H1 (cell line): Measurements from ENCODE around the gene PDZRN4. TPM values are rescaled to one million over a fixed set of nuclear protein-coding genes. Genes with fewer than 3 reads are reported as not detected.

ENCODE experiments used
- CTCF ChIA-PET: fragments of 300-600 bp; sonication (Branson Sonifier 250); formaldehyde crosslinking; loops from one replicate; lab custom pipeline; 2021; ENCODE audit not compliant: partially characterized antibody; lab: Charles Lee
- POLR2A ChIA-PET: fragments of 300-600 bp; sonication (Branson Sonifier 250); formaldehyde crosslinking; loops from one replicate; lab custom pipeline; 2021; ENCODE audit warnings: inconsistent platforms; ENCODE audit not compliant: partially characterized antibody; lab: Charles Lee
- DNase-seq, 2 experiments: peaks; one replicate each; pipeline versions ENCODE4 v3.0.0 to v3.0.0-alpha.2; 2010 to 2022; ENCODE audit warnings: low spot score in 2 of 2, low read depth in 1 of 2, mixed read lengths in 1 of 2
- FAIRE-seq: peaks from 2 replicates; lab custom pipeline; 2011; peaks lifted over from hg19 to GRCh38; lab: Jason Lieb, UNC
- H2AFZ ChIP-seq: 2 replicates; pipeline ENCODE4 v1.8.1; 2012; ENCODE audit warnings: low read length, inconsistent platforms
- H2AK5ac ChIP-seq: 2 replicates; pipeline ENCODE4 v1.6.1; 2013; ENCODE audit warnings: low read depth, low read length
- H2BK120ac ChIP-seq: replicated peaks from 2 replicates; pipeline ENCODE3; 2013; ENCODE audit warnings: low read depth, low read length, inconsistent platforms
- H2BK12ac ChIP-seq: 2 replicates; pipeline ENCODE4 v1.6.1; 2013; ENCODE audit warnings: low read depth, low read length
- H2BK15ac ChIP-seq: 2 replicates; pipeline ENCODE4 v1.6.1; 2013; ENCODE audit warnings: low read length
- H2BK20ac ChIP-seq: 2 replicates; pipeline ENCODE4 v1.6.1; 2013; ENCODE audit warnings: low read length
- H2BK5ac ChIP-seq: 2 replicates; pipeline ENCODE4 v1.6.1; 2013; ENCODE audit warnings: low read depth, low read length
- H3K14ac ChIP-seq: 2 replicates; pipeline ENCODE4 v1.6.1; 2013; ENCODE audit warnings: inconsistent platforms; ENCODE audit not compliant: insufficient read length
- H3K18ac ChIP-seq: 2 replicates; pipeline ENCODE4 v1.6.1; 2013; ENCODE audit warnings: low read length; ENCODE audit errors: extremely low read depth
- H3K23ac ChIP-seq: 2 replicates; pipeline ENCODE4 v1.6.1; 2013; ENCODE audit warnings: inconsistent platforms; ENCODE audit not compliant: insufficient read length
- H3K23me2 ChIP-seq: 2 replicates; pipeline ENCODE4 v1.6.1; 2013; ENCODE audit warnings: low read depth, low read length
- H3K27ac ChIP-seq: 2 replicates; pipeline ENCODE4 v1.6.1; 2011; ENCODE audit warnings: low read depth, low read length, inconsistent platforms
- H3K27me3 ChIP-seq, 4 experiments: replicated peaks in 1 of 4; 1 replicate in 1 of 4; 2 replicates in 3 of 4; pipeline versions ENCODE4 v1.6.1 to v1.8.1; 2011 to 2013; ENCODE audit warnings: low read length in 3 of 4, mild to moderate bottlenecking in 3 of 4, inconsistent platforms in 2 of 4, mixed read lengths in 2 of 4, moderate library complexity in 1 of 4; ENCODE audit not compliant: control insufficient read depth in 3 of 4, insufficient read depth in 3 of 4; ENCODE audit errors: extremely low read depth in 1 of 4
- H3K36me3 ChIP-seq, 4 experiments: 2 replicates each; pipeline versions ENCODE4 v1.6.1 to v1.8.1; 2011 to 2013; ENCODE audit warnings: mild to moderate bottlenecking in 4 of 4, low read length in 3 of 4, moderate library complexity in 2 of 4, control low read depth in 1 of 4, inconsistent platforms in 1 of 4; ENCODE audit not compliant: insufficient read depth in 4 of 4, control insufficient read depth in 2 of 4
- H3K4ac ChIP-seq: replicated peaks from 2 replicates; pipeline ENCODE3; 2013; ENCODE audit warnings: low read length, low read depth, mixed read lengths, inconsistent platforms; ENCODE audit not compliant: insufficient read length
- H3K4me1 ChIP-seq, 4 experiments: replicated peaks in 1 of 4; 1 replicate in 1 of 4; 2 replicates in 3 of 4; pipeline versions ENCODE4 v1.6.1 to v1.8.1; 2011 to 2013; ENCODE audit warnings: low read length in 3 of 4, inconsistent platforms in 2 of 4, mixed read lengths in 1 of 4; ENCODE audit not compliant: insufficient read depth in 4 of 4, control insufficient read depth in 3 of 4
- H3K4me2 ChIP-seq, 2 experiments: 2 replicates each; pipeline versions ENCODE4 v1.6.1 to v1.8.1; 2011 to 2013; ENCODE audit warnings: low read depth in 2 of 2, low read length in 2 of 2, control low read depth in 1 of 2, inconsistent platforms in 1 of 2, mild to moderate bottlenecking in 1 of 2; ENCODE audit not compliant: insufficient read depth in 1 of 2
- H3K4me3 ChIP-seq, 4 experiments: fragments of 200-600, 300-600 bp in 1 of 4; sonication (generic), shearing (Covaris generic), sonication (Bioruptor Twin) in 1 of 4; 2 replicates each; pipeline versions ENCODE4 v1.5.1 to v1.8.1; 2011 to 2016; ENCODE audit warnings: low read length in 4 of 4, low read depth in 3 of 4, control low read depth in 2 of 4, inconsistent platforms in 2 of 4, mild to moderate bottlenecking in 2 of 4, mixed read lengths in 1 of 4, moderate library complexity in 1 of 4; ENCODE audit not compliant: insufficient read depth in 2 of 4; ENCODE audit errors: extremely low read depth in 1 of 4
- H3K56ac ChIP-seq: replicated peaks from 2 replicates; pipeline ENCODE3; 2013; ENCODE audit warnings: low read depth, mild to moderate bottlenecking, mixed read lengths, low read length, inconsistent platforms; ENCODE audit not compliant: insufficient read length
- H3K79me1 ChIP-seq: 2 replicates; pipeline ENCODE4 v1.6.1; 2013; ENCODE audit warnings: low read depth, low read length, control low read depth
- H3K79me2 ChIP-seq, 2 experiments: 2 replicates each; pipeline versions ENCODE4 v1.6.1 to v1.8.1; 2012 to 2013; ENCODE audit warnings: low read length in 2 of 2, mild to moderate bottlenecking in 2 of 2, inconsistent platforms in 1 of 2; ENCODE audit not compliant: insufficient read depth in 2 of 2, control insufficient read depth in 1 of 2
- H3K9ac ChIP-seq, 4 experiments: replicated peaks in 1 of 4; 1 replicate in 1 of 4; 2 replicates in 3 of 4; pipeline versions ENCODE4 v1.6.1 to v1.8.1; 2011 to 2013; ENCODE audit warnings: low read depth in 3 of 4, low read length in 3 of 4, control low read depth in 2 of 4, mild to moderate bottlenecking in 2 of 4, moderate library complexity in 2 of 4, inconsistent platforms in 1 of 4; ENCODE audit errors: extremely low read depth in 1 of 4
- H3K9me3 ChIP-seq, 2 experiments: 2 replicates each; pipeline versions ENCODE4 v1.6.1 to v1.8.1; 2012 to 2013; ENCODE audit warnings: mild to moderate bottlenecking in 2 of 2, moderate library complexity in 2 of 2, control low read depth in 1 of 2, inconsistent platforms in 1 of 2, low read depth in 1 of 2, low read length in 1 of 2, mixed read lengths in 1 of 2; ENCODE audit not compliant: insufficient read depth in 2 of 2
- H4K20me1 ChIP-seq, 2 experiments: replicated peaks in 1 of 2; 2 replicates each; pipeline versions ENCODE3 to v1.8.1; 2011 to 2013; ENCODE audit warnings: inconsistent platforms in 2 of 2, low read length in 2 of 2, mild to moderate bottlenecking in 1 of 2; ENCODE audit not compliant: insufficient read depth in 2 of 2, control insufficient read depth in 1 of 2
- H4K5ac ChIP-seq: 2 replicates; pipeline ENCODE4 v1.6.1; 2013; ENCODE audit warnings: low read length, low read depth, mixed read lengths, inconsistent platforms; ENCODE audit not compliant: insufficient read length
- H4K8ac ChIP-seq: 2 replicates; pipeline ENCODE4 v1.8.0; 2013; ENCODE audit warnings: mild to moderate bottlenecking, moderate library complexity, low read length, inconsistent platforms; ENCODE audit not compliant: insufficient read depth; ENCODE audit errors: extremely low read depth
- H4K91ac ChIP-seq: replicated peaks from 2 replicates; pipeline ENCODE3; 2013; ENCODE audit warnings: low read length, mixed read lengths, inconsistent platforms; ENCODE audit not compliant: insufficient read length
- BACH1 ChIP-seq: IDR thresholded peaks from 2 replicates; pipeline ENCODE4 v1.6.1; 2012; ENCODE audit warnings: low read length, improper control_type of control experiment
- BRCA1 ChIP-seq: IDR thresholded peaks from 2 replicates; pipeline ENCODE4 v1.6.1; 2012; ENCODE audit warnings: low read depth, low read length, improper control_type of control experiment
- CBX5 ChIP-seq: fragments of 300-800, 300-1000 bp; sonication (generic); IDR thresholded peaks from 2 replicates; pipeline ENCODE4 v1.7.1; 2016; ENCODE audit warnings: antibody characterized with exemption, low read length, low read depth
- CBX8 ChIP-seq: fragments of 300-800, 300-1000 bp; sonication (generic); IDR thresholded peaks from 2 replicates; pipeline ENCODE4 v1.7.1; 2016; ENCODE audit warnings: low read depth, low read length, borderline replicate concordance
- CTBP2 ChIP-seq: IDR thresholded peaks from 2 replicates; pipeline ENCODE4 v1.7.0; 2011; ENCODE audit warnings: borderline replicate concordance, mild to moderate bottlenecking, moderate library complexity, mixed read lengths, low read length; ENCODE audit not compliant: insufficient read depth, insufficient read length
- EP300 ChIP-seq, 2 experiments: IDR thresholded peaks; 1 replicate in 1 of 2; 2 replicates in 1 of 2; pipeline ENCODE4 v1.6.1; 2011 to 2012; ENCODE audit warnings: low read depth in 2 of 2, low read length in 2 of 2, mild to moderate bottlenecking in 2 of 2, borderline replicate concordance in 1 of 2, inconsistent platforms in 1 of 2, moderate library complexity in 1 of 2
- GTF2F1 ChIP-seq: IDR thresholded peaks from 2 replicates; pipeline ENCODE4 v1.6.1; 2012; ENCODE audit warnings: low read depth, low read length, improper control_type of control experiment, borderline replicate concordance
- JUN ChIP-seq: IDR thresholded peaks from 2 replicates; pipeline ENCODE4 v1.6.1; 2011; ENCODE audit warnings: low read depth, mild to moderate bottlenecking, improper control_type of control experiment, low read length
- RAD21 ChIP-seq, 2 experiments: IDR thresholded peaks in 1 of 2; conservative IDR thresholded peaks in 1 of 2; 2 replicates each; pipeline ENCODE4 v1.6.1; 2011; ENCODE audit warnings: low read depth in 2 of 2, low read length in 2 of 2, improper control_type of control experiment in 1 of 2, inconsistent platforms in 1 of 2, mild to moderate bottlenecking in 1 of 2, moderate library complexity in 1 of 2
- SIRT6 ChIP-seq: IDR thresholded peaks from one replicate; pipeline ENCODE4 v1.7.1; 2012; ENCODE audit warnings: low read length, inconsistent platforms
- TBP ChIP-seq: IDR thresholded peaks from 2 replicates; pipeline ENCODE4 v1.6.1; 2011; ENCODE audit warnings: low read depth, low read length, improper control_type of control experiment
- WGBS, 2 experiments: shearing (Covaris generic) in 1 of 2; methylation state at CpG; one replicate each; pipeline versions ENCODE4 v1.1.6 to v1.1.7; 2013 to 2015; ENCODE audit warnings: low lambda C conversion rate in 2 of 2, mixed read lengths in 2 of 2, inconsistent platforms in 1 of 2, low coverage in 1 of 2, missing lambda C conversion rate in 1 of 2; ENCODE audit not compliant: insufficient replicate concordance in 2 of 2, insufficient coverage in 1 of 2, insufficient read length in 1 of 2; ENCODE audit errors: extremely low coverage in 1 of 2, missing lambda C conversion rate in 1 of 2; 5-methylcytosine and 5-hydroxymethylcytosine counted together
- polyA plus RNA-seq, 7 experiments: library from polyadenylated mRNA; depleted of rRNA in 3 of 7; stranded (reverse) in 5 of 7; unstranded in 2 of 7; fragments of >200 nt in 5 of 7; fragments of 200-250 nt in 2 of 7; gene quantifications; 1 replicate in 5 of 7; 2 replicates in 1 of 7; 4 replicates in 1 of 7; pipeline versions ENCODE4 v1.2.1 to v1.2.3, GENCODE V29; 2011 to 2013; ENCODE audit warnings: missing spikeins in 2 of 7, mixed read lengths in 2 of 7
- total RNA-seq: library from RNA; stranded (reverse); fragmentation: NEBNext Ultra II Directional; extraction: Animal tissue kit (Norgen Biotek cat#: 25700); gene quantifications from 2 replicates; pipeline ENCODE4 v1.2.1, GENCODE V29; 2021
- TF ChIP-seq, protein P1 (sequence below), 3 experiments: IDR thresholded peaks; 1 replicate in 2 of 3; 2 replicates in 1 of 3; pipeline versions ENCODE4 v1.5.1 to v1.6.1; 2011; ENCODE audit warnings: low read length in 3 of 3, mild to moderate bottlenecking in 3 of 3, inconsistent platforms in 2 of 3, low read depth in 1 of 3, moderate library complexity in 1 of 3; ENCODE audit not compliant: insufficient read depth in 1 of 3; ENCODE audit errors: control extremely low read depth in 1 of 3

The PDZRN4 gene
- total and polyA plus RNA-seq, 2 of the 8 experiments (the other 6 are each of a cell fraction or from before 2014, with no cell fraction given), result not detected

DNA sequence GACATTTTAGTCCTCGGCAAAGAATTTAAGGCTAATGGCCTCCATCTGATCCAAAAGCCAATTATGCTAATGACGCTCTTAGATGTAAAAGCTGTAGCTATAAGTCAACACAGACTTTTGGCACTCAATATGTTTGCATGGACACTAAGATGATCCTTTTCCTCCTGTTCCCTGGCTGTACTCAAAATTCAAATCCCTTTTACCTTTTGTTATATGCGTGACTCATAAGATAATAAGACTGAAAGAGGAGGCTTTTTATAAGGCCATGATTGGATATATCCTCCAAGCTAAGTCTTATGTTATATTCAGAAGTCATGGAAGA lies 89.8 kb downstream of the PDZRN4 start:
- H4K5ac ChIP-seq, result no peak overlapping the region
- H3K36me3 ChIP-seq, result no peaks in the 10 kb centered on the region
- no peak overlapping the region for H2BK20ac ChIP-seq
- FAIRE-seq, result no peak
- no peak overlapping the region for H3K27ac ChIP-seq
- H2BK12ac ChIP-seq, result no peak overlapping the region
- no peaks in the 10 kb centered on the region for H3K79me1 ChIP-seq
- WGBS, 2 experiments, result 90% methylated on average over 3 of the region's 3 CpGs; no CpG with 5 or more reads in 1 of the 2 experiments
- H2BK5ac ChIP-seq, result no peak overlapping the region
- H2BK15ac ChIP-seq, result no peak overlapping the region
- no peak overlapping the region for H3K14ac ChIP-seq
- no peak overlapping the region for H3K18ac ChIP-seq
- no peak overlapping the region for H4K91ac ChIP-seq
- H3K4me1 ChIP-seq, result no peaks in the 10 kb centered on the region
- no peaks in the 10 kb centered on the region for H4K20me1 ChIP-seq
- H2BK120ac ChIP-seq, result no peak overlapping the region
- no peaks in the 10 kb centered on the region for H3K23me2 ChIP-seq
- H3K23ac ChIP-seq, result no peak overlapping the region
- ChIA-PET POLR2A (no interaction called here), CTCF (interaction anchor here (0.6 to 5.2 kb wide), 28 partner anchors 9 to 746 kb away, joined by 3 to 32 read pairs (median 3); no protein-coding TSS in a partner anchor)
- no peak overlapping the region for H3K4ac ChIP-seq
- no peaks in the 10 kb centered on the region for H3K79me2 ChIP-seq
- H3K9ac ChIP-seq, result no peak overlapping the region
- H3K4me3 ChIP-seq, result no peak overlapping the region
- no peaks in the 10 kb centered on the region for H3K27me3 ChIP-seq
- no peak overlapping the region for H3K56ac ChIP-seq
- H2AK5ac ChIP-seq, result no peak overlapping the region
- H3K4me2 ChIP-seq, result no peak overlapping the region
- H2AFZ ChIP-seq, result no peak overlapping the region
- H3K9me3 ChIP-seq, result no peaks in the 10 kb centered on the region
- H4K8ac ChIP-seq, result no peak overlapping the region
- DNase-seq, result no peak
- TF ChIP-seq CBX5 (no peak), EP300 (IDR thresholded peaks at IDR 0.05; ENCODE audit: borderline replicate concordance in 1 of 2, low read depth in 2 of 2, low read length in 2 of 2) (no peak), BRCA1 (no peak), CBX8 (no peak), SIRT6 (no peak), TBP (no peak), GTF2F1 (no peak), BACH1 (no peak), RAD21 (IDR thresholded peaks at IDR 0.05 in 1 of 2, conservative IDR thresholded peaks at IDR 0.05 in 1 of 2; ENCODE audit: low read depth in 2 of 2, low read length in 2 of 2) (no peak), CTBP2 (no peak), JUN (no peak)
- TF ChIP-seq, protein P1, sequence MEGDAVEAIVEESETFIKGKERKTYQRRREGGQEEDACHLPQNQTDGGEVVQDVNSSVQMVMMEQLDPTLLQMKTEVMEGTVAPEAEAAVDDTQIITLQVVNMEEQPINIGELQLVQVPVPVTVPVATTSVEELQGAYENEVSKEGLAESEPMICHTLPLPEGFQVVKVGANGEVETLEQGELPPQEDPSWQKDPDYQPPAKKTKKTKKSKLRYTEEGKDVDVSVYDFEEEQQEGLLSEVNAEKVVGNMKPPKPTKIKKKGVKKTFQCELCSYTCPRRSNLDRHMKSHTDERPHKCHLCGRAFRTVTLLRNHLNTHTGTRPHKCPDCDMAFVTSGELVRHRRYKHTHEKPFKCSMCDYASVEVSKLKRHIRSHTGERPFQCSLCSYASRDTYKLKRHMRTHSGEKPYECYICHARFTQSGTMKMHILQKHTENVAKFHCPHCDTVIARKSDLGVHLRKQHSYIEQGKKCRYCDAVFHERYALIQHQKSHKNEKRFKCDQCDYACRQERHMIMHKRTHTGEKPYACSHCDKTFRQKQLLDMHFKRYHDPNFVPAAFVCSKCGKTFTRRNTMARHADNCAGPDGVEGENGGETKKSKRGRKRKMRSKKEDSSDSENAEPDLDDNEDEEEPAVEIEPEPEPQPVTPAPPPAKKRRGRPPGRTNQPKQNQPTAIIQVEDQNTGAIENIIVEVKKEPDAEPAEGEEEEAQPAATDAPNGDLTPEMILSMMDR (IDR thresholded peaks at IDR 0.05; ENCODE audit: control extremely low read depth in 1 of 3, insufficient read depth in 1 of 3, low read depth in 1 of 3, low read length in 3 of 3), result no peak
